Hepatocyte (in vitro differentiated cells): ENCODE data around the gene FILIP1L.

Experiments used
- CTCF ChIP-seq: fragments of 200-600 bp; sonication (generic); IDR thresholded peaks from 2 replicates; pipeline ENCODE4 v1.5.1; 2016; ENCODE audit warnings: antibody characterized with exemption, mild to moderate bottlenecking; ENCODE audit not compliant: poor library complexity
- EZH2 ChIP-seq: fragments of 200-600 bp; sonication (generic); IDR thresholded peaks from 2 replicates; pipeline ENCODE4 v1.6.1; 2016; ENCODE audit warnings: antibody characterized with exemption, mild to moderate bottlenecking, borderline replicate concordance
- EZH2phosphoT487 ChIP-seq: fragments of 200-600 bp; sonication (generic); IDR thresholded peaks from one replicate; pipeline ENCODE4 v1.6.1; 2018; ENCODE audit warnings: antibody characterized with exemption, mild to moderate bottlenecking, low read depth, moderate library complexity; ENCODE audit not compliant: unreplicated experiment, severe bottlenecking

GRCh38 chr3:100136921-100137320, 22.6 kb upstream of the FILIP1L start:
- TF ChIP-seq CTCF, result no peak
- TF ChIP-seq EZH2, result no peak
- no peak for TF ChIP-seq EZH2phosphoT487
